K562 (cell line): ENCODE measurements around the gene TTYH2. TPM values are rescaled to one million over a fixed set of nuclear protein-coding genes. Genes with fewer than 3 reads are reported as not detected.

ENCODE experiments used
- EHMT2 ChIP-seq: fragments of 450-650 bp; IDR thresholded peaks from 2 replicates; pipeline ENCODE4 v1.6.1; 2018; ENCODE audit warnings: antibody characterized with exemption
- ELF4 ChIP-seq: fragments of 450-650 bp; formaldehyde crosslinking; IDR thresholded peaks from 2 replicates; pipeline ENCODE4 v1.4.0; 2022; ENCODE audit warnings: missing genetic modification characterization
- ESRRB ChIP-seq: fragments of 250-450 bp; sonication (Bioruptor Pico); IDR thresholded peaks from 2 replicates; pipeline ENCODE4 v1.5.0; 2020; ENCODE audit warnings: mild to moderate bottlenecking, moderate library complexity, borderline replicate concordance
- FOXM1 ChIP-seq, 2 experiments: fragments of 450-650 bp in 1 of 2; sonication (generic) in 1 of 2; formaldehyde crosslinking in 1 of 2; IDR thresholded peaks; 2 replicates each; pipeline versions ENCODE4 v1.6.1 to v1.9.0; 2017 to 2022; ENCODE audit warnings: low read depth in 2 of 2, mild to moderate bottlenecking in 2 of 2, missing genetic modification reagents in 1 of 2, moderate library complexity in 1 of 2
- MCM7 ChIP-seq, 2 experiments: fragments of 450-650 bp; IDR thresholded peaks; 2 replicates each; pipeline ENCODE4 v1.6.1; 2016 to 2018
- MTA3 ChIP-seq: fragments of 450-650 bp; formaldehyde crosslinking; IDR thresholded peaks from 2 replicates; pipeline ENCODE4 v1.6.1; 2017; ENCODE audit warnings: mild to moderate bottlenecking, borderline replicate concordance
- OTX1 ChIP-seq: fragments of 450-650 bp; formaldehyde crosslinking; IDR thresholded peaks from 2 replicates; pipeline ENCODE4 v1.4.0; 2022; ENCODE audit warnings: mild to moderate bottlenecking
- POU5F1 ChIP-seq: fragments of 150-350 bp; IDR thresholded peaks from 2 replicates; pipeline ENCODE4 v1.6.1; 2014; ENCODE audit warnings: borderline replicate concordance, low read length, low read depth, mild to moderate bottlenecking; ENCODE audit not compliant: partially characterized antibody
- PRPF4 ChIP-seq: fragments of 200-400 bp; formaldehyde crosslinking; IDR thresholded peaks from one replicate; pipeline ENCODE4 v1.6.1; 2017; ENCODE audit warnings: low read length, low read depth, mild to moderate bottlenecking; ENCODE audit not compliant: insufficient read depth, poor library complexity, severe bottlenecking
- RNF2 ChIP-seq: sonication (generic); IDR thresholded peaks from 2 replicates; pipeline ENCODE4 v1.6.1; 2016
- SAFB ChIP-seq: fragments of 200-400 bp; formaldehyde crosslinking; IDR thresholded peaks from 2 replicates; pipeline ENCODE4 v1.6.1; 2017; ENCODE audit warnings: low read depth, low read length, borderline replicate concordance
- SLC30A9 ChIP-seq: fragments of 250-450 bp; sonication (Bioruptor Pico); IDR thresholded peaks from 2 replicates; pipeline ENCODE4 v1.8.0; 2022; ENCODE audit warnings: mild to moderate bottlenecking, moderate library complexity
- SMARCA4 ChIP-seq: fragments of 450-650 bp; IDR thresholded peaks from 2 replicates; pipeline ENCODE4 v1.6.1; 2016
- SRSF9 ChIP-seq: fragments of 200-400 bp; formaldehyde crosslinking; IDR thresholded peaks from 2 replicates; pipeline ENCODE4 v1.6.1; 2017; ENCODE audit warnings: low read depth, low read length, borderline replicate concordance
- TGIF2 ChIP-seq: sonication (generic); formaldehyde crosslinking; IDR thresholded peaks from 2 replicates; pipeline ENCODE4 v1.8.1; 2022; ENCODE audit warnings: mild to moderate bottlenecking, missing genetic modification reagents, moderate library complexity
- XRCC5 ChIP-seq: fragments of 200-400 bp; formaldehyde crosslinking; IDR thresholded peaks from 2 replicates; pipeline ENCODE4 v1.6.1; 2017; ENCODE audit warnings: low read depth, mild to moderate bottlenecking, low read length
- ZBTB8A ChIP-seq: fragments of 450-650 bp; IDR thresholded peaks from 2 replicates; pipeline ENCODE4 v1.6.1; 2018; ENCODE audit warnings: mild to moderate bottlenecking, moderate library complexity; ENCODE audit not compliant: partially characterized antibody
- ZNF124 ChIP-seq: sonication (generic); formaldehyde crosslinking; IDR thresholded peaks from 2 replicates; pipeline ENCODE4 v1.8.1; 2022; ENCODE audit warnings: missing genetic modification reagents
- ZNF239 ChIP-seq: fragments of 250-450 bp; sonication (Bioruptor Pico); IDR thresholded peaks from 2 replicates; pipeline ENCODE4 v1.4.0; 2020; ENCODE audit warnings: mild to moderate bottlenecking
- ZNF561 ChIP-seq: fragments of 450-650 bp; formaldehyde crosslinking; conservative IDR thresholded peaks from 2 replicates; pipeline ENCODE4 v1.4.0; 2020; ENCODE audit warnings: mild to moderate bottlenecking, moderate library complexity
- ZNF707 ChIP-seq: fragments of 250-450 bp; sonication (Bioruptor Pico); conservative IDR thresholded peaks from 2 replicates; pipeline ENCODE4 v1.8.0; 2022; ENCODE audit warnings: inconsistent platforms, mild to moderate bottlenecking, moderate library complexity
- polyA plus RNA-seq, 8 experiments: library from polyadenylated mRNA; depleted of rRNA in 4 of 8; stranded (reverse) in 5 of 8; unstranded in 3 of 8; fragments of >200 nt; fragmentation: Nextera tagmentation in 2 of 8; fragmentation: Illumina TruSeq in 1 of 8; extraction: Ambion mirVana in 2 of 8; extraction: Trizol in 1 of 8; gene quantifications; 2 replicates each; pipeline versions ENCODE4 v1.2.1 to v1.2.3, GENCODE V29; 2011 to 2014; ENCODE audit warnings: inconsistent platforms in 1 of 8, missing spikeins in 1 of 8
- total RNA-seq, 7 experiments: library from RNA; depleted of rRNA in 6 of 7; stranded (reverse); fragments of >200 nt in 6 of 7; fragmentation: Illumina TruSeq in 2 of 7; extraction: Trizol in 2 of 7; gene quantifications; 2 replicates each; pipeline versions ENCODE4 v1.2.1 to v1.2.3, GENCODE V29; 2011 to 2021; ENCODE audit warnings: low replicate concordance in 1 of 7
- TF ChIP-seq, protein P1 (sequence below): fragments of 450-650 bp; formaldehyde crosslinking; IDR thresholded peaks from 2 replicates; pipeline ENCODE4 v1.4.0; 2020; ENCODE audit warnings: mild to moderate bottlenecking
- TF ChIP-seq, protein P2 (sequence below): fragments of 450-650 bp; conservative IDR thresholded peaks from 2 replicates; pipeline ENCODE4 v1.6.1; 2016; ENCODE audit warnings: missing genetic modification characterization, low read depth, mild to moderate bottlenecking, control low read depth, missing compliant biosample characterization
- TF ChIP-seq, protein P3 (sequence below): sonication (generic); formaldehyde crosslinking; IDR thresholded peaks from 2 replicates; pipeline ENCODE4 v1.9.0; 2022; ENCODE audit warnings: mild to moderate bottlenecking, missing genetic modification reagents
- TF ChIP-seq, protein P4 (sequence below): fragments of 450-650 bp; IDR thresholded peaks from one replicate; pipeline ENCODE4 v1.6.1; 2018; ENCODE audit warnings: mild to moderate bottlenecking, moderate library complexity; ENCODE audit not compliant: partially characterized antibody

The TTYH2 gene
- total and polyA plus RNA-seq, 9 of the 15 experiments (the other 6 are each of a cell fraction or from before 2014, with no cell fraction given): 0.03 to 2.0 (median 0.91) TPM

DNA sequence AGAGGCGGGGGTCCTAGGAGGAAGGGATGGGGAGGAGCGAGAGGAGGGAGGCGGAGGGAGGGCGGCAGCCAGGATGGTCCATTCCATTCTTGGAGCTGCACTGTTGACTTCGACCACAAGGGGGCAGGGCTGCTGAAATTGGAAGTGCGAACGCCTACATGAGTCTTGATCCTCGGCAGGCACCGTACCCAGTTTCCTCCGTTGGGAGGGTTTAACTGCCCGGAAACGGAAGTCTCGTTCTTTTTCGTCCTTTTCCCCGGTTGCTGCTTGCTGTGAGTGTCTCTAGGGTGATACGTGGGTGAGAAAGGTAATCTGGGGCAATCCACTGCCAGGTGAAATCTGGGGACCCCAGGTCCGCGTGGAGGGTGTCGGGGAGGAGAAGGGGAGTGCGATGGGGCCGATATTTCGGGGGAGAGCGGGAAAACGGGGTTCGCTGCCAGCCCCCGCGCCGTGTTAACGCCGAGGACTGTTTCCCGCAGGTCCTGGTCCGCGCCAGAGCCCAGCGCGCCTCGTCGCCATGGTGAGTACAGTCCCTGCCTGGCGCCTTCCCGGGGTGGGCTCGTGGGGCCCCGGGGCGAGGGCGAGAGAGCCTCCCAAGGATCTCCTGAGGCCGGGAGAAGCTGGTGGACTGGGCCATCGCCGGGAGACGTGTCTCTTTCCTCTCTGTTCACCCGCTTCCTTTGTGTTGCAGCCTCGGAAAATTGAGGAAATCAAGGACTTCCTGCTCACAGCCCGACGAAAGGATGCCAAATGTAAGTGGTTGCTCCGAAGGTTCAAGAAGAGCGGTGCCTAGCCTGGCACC lies 9.7 kb upstream of the TTYH2 start, which contains the start of gene RPL38 (continued):
- TF ChIP-seq, protein P1, sequence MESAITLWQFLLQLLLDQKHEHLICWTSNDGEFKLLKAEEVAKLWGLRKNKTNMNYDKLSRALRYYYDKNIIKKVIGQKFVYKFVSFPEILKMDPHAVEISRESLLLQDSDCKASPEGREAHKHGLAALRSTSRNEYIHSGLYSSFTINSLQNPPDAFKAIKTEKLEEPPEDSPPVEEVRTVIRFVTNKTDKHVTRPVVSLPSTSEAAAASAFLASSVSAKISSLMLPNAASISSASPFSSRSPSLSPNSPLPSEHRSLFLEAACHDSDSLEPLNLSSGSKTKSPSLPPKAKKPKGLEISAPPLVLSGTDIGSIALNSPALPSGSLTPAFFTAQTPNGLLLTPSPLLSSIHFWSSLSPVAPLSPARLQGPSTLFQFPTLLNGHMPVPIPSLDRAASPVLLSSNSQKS (CRISPR knock-in tag): no peak
- TF ChIP-seq FOXM1 (IDR thresholded peaks at IDR 0.05; ENCODE audit: low read depth) (0 out of 2 replicates have a peak, but pooled peaks have one; percentile 31), FOXM1 (CRISPR knock-in tag; IDR thresholded peaks at IDR 0.05; ENCODE audit: low read depth) (peak; percentile 59; the same call in 1 of the 2 replicates), TGIF2 (CRISPR knock-in tag) (no peak; the same call in 1 of the 2 replicates), ELF4 (CRISPR knock-in tag) (peak; percentile 88), RNF2 (peak; percentile 53; the same call in 1 of the 2 replicates), SLC30A9 (CRISPR knock-in tag) (no peak), EHMT2 (no peak), ZBTB8A (peak; percentile 59), ZNF561 (no peak), ESRRB (no peak), ZNF239 (CRISPR knock-in tag) (no peak), XRCC5 (peak; percentile 99), SRSF9 (no peak), ZNF707 (CRISPR knock-in tag) (no peak), POU5F1 (peak; percentile 99), MTA3 (peak; percentile 100), OTX1 (CRISPR knock-in tag) (peak; percentile 78), ZNF124 (no peak), PRPF4 (peak; percentile 74), SAFB (no peak), MCM7 (IDR thresholded peaks at IDR 0.05) (peak in 1 of 2 experiments; percentile 75; a peak in 1 of 4 replicates), SMARCA4 (0 out of 2 replicates have a peak, but pooled peaks have one; percentile 37)
- TF ChIP-seq, protein P2, sequence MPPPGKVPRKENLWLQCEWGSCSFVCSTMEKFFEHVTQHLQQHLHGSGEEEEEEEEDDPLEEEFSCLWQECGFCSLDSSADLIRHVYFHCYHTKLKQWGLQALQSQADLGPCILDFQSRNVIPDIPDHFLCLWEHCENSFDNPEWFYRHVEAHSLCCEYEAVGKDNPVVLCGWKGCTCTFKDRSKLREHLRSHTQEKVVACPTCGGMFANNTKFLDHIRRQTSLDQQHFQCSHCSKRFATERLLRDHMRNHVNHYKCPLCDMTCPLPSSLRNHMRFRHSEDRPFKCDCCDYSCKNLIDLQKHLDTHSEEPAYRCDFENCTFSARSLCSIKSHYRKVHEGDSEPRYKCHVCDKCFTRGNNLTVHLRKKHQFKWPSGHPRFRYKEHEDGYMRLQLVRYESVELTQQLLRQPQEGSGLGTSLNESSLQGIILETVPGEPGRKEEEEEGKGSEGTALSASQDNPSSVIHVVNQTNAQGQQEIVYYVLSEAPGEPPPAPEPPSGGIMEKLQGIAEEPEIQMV (tag): no peak
- TF ChIP-seq, protein P3, sequence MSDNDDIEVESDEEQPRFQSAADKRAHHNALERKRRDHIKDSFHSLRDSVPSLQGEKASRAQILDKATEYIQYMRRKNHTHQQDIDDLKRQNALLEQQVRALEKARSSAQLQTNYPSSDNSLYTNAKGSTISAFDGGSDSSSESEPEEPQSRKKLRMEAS (CRISPR knock-in tag): peak; percentile 38; the same call in 1 of the 2 replicates
- TF ChIP-seq, protein P4, sequence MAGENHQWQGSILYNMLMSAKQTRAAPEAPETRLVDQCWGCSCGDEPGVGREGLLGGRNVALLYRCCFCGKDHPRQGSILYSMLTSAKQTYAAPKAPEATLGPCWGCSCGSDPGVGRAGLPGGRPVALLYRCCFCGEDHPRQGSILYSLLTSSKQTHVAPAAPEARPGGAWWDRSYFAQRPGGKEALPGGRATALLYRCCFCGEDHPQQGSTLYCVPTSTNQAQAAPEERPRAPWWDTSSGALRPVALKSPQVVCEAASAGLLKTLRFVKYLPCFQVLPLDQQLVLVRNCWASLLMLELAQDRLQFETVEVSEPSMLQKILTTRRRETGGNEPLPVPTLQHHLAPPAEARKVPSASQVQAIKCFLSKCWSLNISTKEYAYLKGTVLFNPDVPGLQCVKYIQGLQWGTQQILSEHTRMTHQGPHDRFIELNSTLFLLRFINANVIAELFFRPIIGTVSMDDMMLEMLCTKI: no peak
